OCI-LY1 (cell line): ENCODE data around the gene ZER1.

Source experiments
- H2AFZ ChIP-seq: fragments of 200-600 bp; sonication (generic), shearing (Covaris generic); 2 replicates; pipeline ENCODE4 v1.6.0; 2014; ENCODE audit warnings: antibody characterized with exemption, mild to moderate bottlenecking, low read length
- H3F3A ChIP-seq: fragments of 200-600 bp; sonication (generic), shearing (Covaris generic); 2 replicates; pipeline ENCODE4 v1.6.0; 2014; ENCODE audit warnings: mild to moderate bottlenecking, antibody characterized with exemption, low read length, moderate library complexity; ENCODE audit not compliant: insufficient read depth
- H3K27ac ChIP-seq: fragments of 200-600 bp; sonication (generic); 2 replicates; pipeline ENCODE4 v1.5.1; 2014; ENCODE audit warnings: low read length, mixed run types, mild to moderate bottlenecking, low read depth; ENCODE audit not compliant: poor library complexity, severe bottlenecking
- H3K27me3 ChIP-seq: fragments of 200-600 bp; sonication (generic); 2 replicates; pipeline ENCODE4 v1.6.0; 2014; ENCODE audit warnings: antibody characterized with exemption, mild to moderate bottlenecking, low read length, moderate library complexity; ENCODE audit not compliant: insufficient read depth
- H3K36me3 ChIP-seq: fragments of 200-600 bp; sonication (generic); 2 replicates; pipeline ENCODE4 v1.6.1; 2014; ENCODE audit warnings: mild to moderate bottlenecking, antibody characterized with exemption, low read length, moderate library complexity, mixed read lengths; ENCODE audit not compliant: insufficient read depth
- H3K4me1 ChIP-seq: fragments of 200-600 bp; sonication (generic); 2 replicates; pipeline ENCODE4 v1.5.1; 2014; ENCODE audit warnings: mild to moderate bottlenecking, low read length, moderate library complexity; ENCODE audit not compliant: insufficient read depth, severe bottlenecking
- H3K4me2 ChIP-seq: fragments of 200-600 bp; sonication (generic), shearing (Covaris generic); 2 replicates; pipeline ENCODE4 v1.6.1; 2014; ENCODE audit warnings: low read length
- H3K4me3 ChIP-seq: fragments of 200-600 bp; sonication (generic); 2 replicates; pipeline ENCODE4 v1.5.1; 2014; ENCODE audit warnings: low read length, low read depth, mild to moderate bottlenecking, mixed read lengths; ENCODE audit not compliant: poor library complexity, severe bottlenecking
- H3K79me2 ChIP-seq: fragments of 200-600 bp; shearing (Covaris generic); 2 replicates; pipeline ENCODE4 v1.6.1; 2016; ENCODE audit warnings: mixed run types, low read length, mixed read lengths; ENCODE audit not compliant: insufficient read depth
- H3K9ac ChIP-seq: fragments of 200-600 bp; sonication (generic), shearing (Covaris generic); 2 replicates; pipeline ENCODE4 v1.6.1; 2014; ENCODE audit warnings: mild to moderate bottlenecking, low read length, mixed read lengths
- H3K9me2 ChIP-seq: fragments of 200-600 bp; sonication (generic), shearing (Covaris generic); 2 replicates; pipeline ENCODE4 v1.6.1; 2014; ENCODE audit warnings: low read depth, mild to moderate bottlenecking, low read length, mixed read lengths
- H3K9me3 ChIP-seq: fragments of 200-600 bp; shearing (Covaris generic); 2 replicates; pipeline ENCODE4 v1.6.1; 2014; ENCODE audit warnings: low read length, mixed read lengths
- H4K20me1 ChIP-seq: fragments of 200-600 bp; sonication (generic), shearing (Covaris generic); 2 replicates; pipeline ENCODE4 v1.6.0; 2016; ENCODE audit warnings: mild to moderate bottlenecking, low read length; ENCODE audit not compliant: insufficient read depth
- EZH2 ChIP-seq: fragments of 200-600 bp; sonication (generic), shearing (Covaris generic); IDR thresholded peaks from 2 replicates; pipeline ENCODE4 v1.8.0; 2017; ENCODE audit warnings: borderline replicate concordance, mixed run types, mild to moderate bottlenecking, antibody characterized with exemption, low read length, moderate library complexity, mixed read lengths
- TF ChIP-seq, protein P1 (sequence below): fragments of 200-600 bp; sonication (generic), shearing (Covaris generic); IDR thresholded peaks from 2 replicates; pipeline ENCODE4 v1.5.1; 2017; ENCODE audit warnings: mild to moderate bottlenecking, antibody characterized with exemption, low read length, moderate library complexity, mixed read lengths

Gene ZER1

DNA sequence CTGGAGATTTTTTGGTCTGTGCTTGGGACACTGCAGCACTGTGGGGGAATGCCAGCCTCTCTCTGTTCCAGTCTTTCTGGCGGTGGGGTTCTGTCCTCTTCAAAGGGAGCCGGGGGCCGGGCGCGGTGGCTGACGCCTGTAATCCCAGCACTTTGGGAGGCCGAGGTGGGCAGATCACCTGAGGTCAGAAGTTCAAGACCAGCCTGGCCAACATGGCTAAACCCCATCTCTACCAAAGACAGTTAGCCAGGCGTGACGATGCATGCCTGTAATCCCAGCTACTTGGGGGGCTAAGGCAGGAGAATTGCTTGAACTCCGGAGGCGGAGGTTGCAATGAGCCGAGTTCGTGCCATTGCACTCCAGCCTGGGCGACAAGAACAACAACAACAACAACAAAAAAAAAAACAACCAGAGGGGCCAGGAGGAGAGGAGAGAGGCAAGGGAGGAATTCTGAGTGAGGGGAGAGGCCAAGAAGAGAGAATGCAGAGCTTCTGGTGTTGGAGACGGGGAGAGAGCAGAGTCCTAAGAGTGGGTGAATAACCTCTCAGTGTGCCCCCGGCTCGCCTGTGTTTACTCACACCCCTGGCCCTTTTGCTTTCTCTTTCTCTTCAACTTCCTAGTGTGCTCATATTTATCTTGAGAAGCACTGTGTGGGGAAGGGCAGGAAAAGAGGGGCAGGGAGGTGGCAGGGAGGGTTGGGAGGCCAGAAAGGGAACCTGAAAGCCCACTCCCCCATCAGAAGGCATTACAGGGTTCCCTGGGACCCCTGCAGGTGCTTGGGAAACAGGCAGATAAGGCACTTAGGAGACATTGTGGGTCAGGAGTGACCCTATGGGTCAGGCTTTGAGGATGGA lies 85.9 kb downstream of the ZER1 start:
- peak overlapping the region; percentile 90 for H3K4me3 ChIP-seq
- H3K27me3 ChIP-seq = no peaks in the 10 kb centered on the region
- H3K4me2 ChIP-seq = peak overlapping the region; percentile 89
- no peaks in the 10 kb centered on the region for H3F3A ChIP-seq
- peaks cover 13% of the 10 kb centered on the region for H3K36me3 ChIP-seq
- peaks cover 56% of the 10 kb centered on the region for H3K4me1 ChIP-seq
- H3K9me2 ChIP-seq = no peaks in the 10 kb centered on the region
- H3K79me2 ChIP-seq = peaks cover 41% of the 10 kb centered on the region
- peak overlapping the region; percentile 95 for H3K9ac ChIP-seq
- TF ChIP-seq EZH2 = no peak
- TF ChIP-seq, protein P1, sequence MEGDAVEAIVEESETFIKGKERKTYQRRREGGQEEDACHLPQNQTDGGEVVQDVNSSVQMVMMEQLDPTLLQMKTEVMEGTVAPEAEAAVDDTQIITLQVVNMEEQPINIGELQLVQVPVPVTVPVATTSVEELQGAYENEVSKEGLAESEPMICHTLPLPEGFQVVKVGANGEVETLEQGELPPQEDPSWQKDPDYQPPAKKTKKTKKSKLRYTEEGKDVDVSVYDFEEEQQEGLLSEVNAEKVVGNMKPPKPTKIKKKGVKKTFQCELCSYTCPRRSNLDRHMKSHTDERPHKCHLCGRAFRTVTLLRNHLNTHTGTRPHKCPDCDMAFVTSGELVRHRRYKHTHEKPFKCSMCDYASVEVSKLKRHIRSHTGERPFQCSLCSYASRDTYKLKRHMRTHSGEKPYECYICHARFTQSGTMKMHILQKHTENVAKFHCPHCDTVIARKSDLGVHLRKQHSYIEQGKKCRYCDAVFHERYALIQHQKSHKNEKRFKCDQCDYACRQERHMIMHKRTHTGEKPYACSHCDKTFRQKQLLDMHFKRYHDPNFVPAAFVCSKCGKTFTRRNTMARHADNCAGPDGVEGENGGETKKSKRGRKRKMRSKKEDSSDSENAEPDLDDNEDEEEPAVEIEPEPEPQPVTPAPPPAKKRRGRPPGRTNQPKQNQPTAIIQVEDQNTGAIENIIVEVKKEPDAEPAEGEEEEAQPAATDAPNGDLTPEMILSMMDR = no peak
- peaks cover 1% of the 10 kb centered on the region for H4K20me1 ChIP-seq
- H3K27ac ChIP-seq = peak overlapping the region; percentile 94
- H2AFZ ChIP-seq = no peak overlapping the region
- no peaks in the 10 kb centered on the region for H3K9me3 ChIP-seq

DNA sequence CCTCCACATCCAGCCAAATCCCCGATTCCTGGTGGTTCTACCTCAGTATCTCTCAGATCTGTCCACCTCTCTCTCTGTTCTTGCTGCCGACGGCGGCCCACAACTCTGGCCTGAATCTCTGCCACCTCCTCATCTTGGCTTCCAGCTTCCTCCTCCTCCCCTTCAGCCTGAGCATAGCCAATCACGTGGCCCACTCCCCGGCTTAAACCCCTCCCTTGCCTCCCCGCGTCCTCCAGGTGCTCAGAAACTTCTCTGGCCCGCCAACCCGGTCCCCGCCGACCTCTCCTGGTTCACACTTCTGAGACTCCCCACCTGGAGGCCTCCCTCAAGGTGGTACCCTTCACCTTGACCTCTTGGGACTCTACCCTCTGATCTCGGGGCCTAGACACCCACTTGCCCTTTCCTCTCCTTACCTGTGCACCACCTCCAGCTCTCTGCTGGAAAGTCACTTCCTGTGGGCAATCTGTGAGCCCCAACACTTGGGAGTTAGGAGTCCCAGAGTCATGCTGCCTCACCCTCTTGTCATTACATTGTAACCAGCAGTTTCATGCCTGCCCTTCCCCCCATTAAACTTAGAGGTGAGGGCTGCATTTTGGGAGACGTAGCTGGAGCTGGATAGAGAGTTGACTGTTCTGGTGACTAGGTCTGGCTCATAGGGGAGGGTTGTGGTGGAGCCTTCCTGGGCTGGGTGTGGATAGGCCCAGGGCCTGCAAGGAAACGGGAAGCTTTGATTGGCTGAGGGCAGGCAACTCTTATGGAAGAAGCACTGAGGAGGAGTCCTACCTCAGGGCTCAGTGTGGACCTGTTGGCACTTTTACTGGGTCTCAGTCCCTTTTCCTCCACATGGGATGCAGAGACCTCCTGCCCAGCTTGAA lies 87.2 kb downstream of the ZER1 start:
- peak overlapping the region; percentile 89 for H3K4me2 ChIP-seq
- H3F3A ChIP-seq = no peaks in the 10 kb centered on the region
- H2AFZ ChIP-seq = no peak overlapping the region

DNA sequence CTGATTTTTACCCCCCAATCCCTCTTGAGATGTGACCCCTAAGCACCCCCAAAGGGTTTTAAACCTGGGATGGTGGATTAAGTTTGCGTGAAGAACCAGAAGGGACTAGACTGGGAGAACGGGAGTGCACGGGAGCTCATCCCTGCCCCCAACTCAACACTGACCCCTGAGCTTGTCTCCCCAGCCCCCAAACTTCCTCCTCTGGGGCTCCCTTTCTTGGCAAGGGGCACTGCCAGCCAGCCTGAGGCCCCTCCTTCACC lies 87.7 kb downstream of the ZER1 start:
- no peak overlapping the region for H2AFZ ChIP-seq
- H3K4me3 ChIP-seq = peak overlapping the region; percentile 90

More for the DNA sequence above, 87.2 kb downstream of the ZER1 start:
- H3K4me3 ChIP-seq = peak overlapping the region; percentile 90
- H3K9me2 ChIP-seq = no peaks in the 10 kb centered on the region
- H3K4me1 ChIP-seq = peaks cover 52% of the 10 kb centered on the region
- H3K9ac ChIP-seq = peak overlapping the region; percentile 95
- no peaks in the 10 kb centered on the region for H4K20me1 ChIP-seq
- H3K27me3 ChIP-seq = no peaks in the 10 kb centered on the region
- TF ChIP-seq, protein P1 = no peak
- TF ChIP-seq EZH2 = no peak
- H3K9me3 ChIP-seq = no peaks in the 10 kb centered on the region
- H3K36me3 ChIP-seq = 0 out of 2 replicates have a peak, but pooled peaks cover 4% of the 10 kb centered on the region
- peak overlapping the region; percentile 94 for H3K27ac ChIP-seq
- peaks cover 31% of the 10 kb centered on the region for H3K79me2 ChIP-seq

More for the DNA sequence above, 87.7 kb downstream of the ZER1 start:
- Histone ChIP-seq H3K4me1 (peaks cover 52% of the 10 kb centered on the region), H3K9ac (peak overlapping the region; percentile 95), H3K9me2 (no peaks in the 10 kb centered on the region), H3K9me3 (no peaks in the 10 kb centered on the region), H3K27me3 (no peaks in the 10 kb centered on the region), H3K4me2 (peak overlapping the region; percentile 89), H3K79me2 (peaks cover 31% of the 10 kb centered on the region), H4K20me1 (no peaks in the 10 kb centered on the region), H3F3A (no peaks in the 10 kb centered on the region), H3K36me3 (0 out of 2 replicates have a peak, but pooled peaks cover 4% of the 10 kb centered on the region), H3K27ac (peak overlapping the region; percentile 94)
- TF ChIP-seq, protein P1 = no peak
- TF ChIP-seq EZH2 = no peak
